Cardiac fibroblast (primary cell): Measurements from ENCODE around the gene NLRC5.

Experiments used
- DNase-seq, 2 donors: peaks; one replicate each; pipeline versions ENCODE4 v3.0.0 to v3.0.0-alpha.2; 2010; ENCODE audit warnings: low read depth in 2 of 2
- H3K4me3 ChIP-seq, 2 donors: replicated peaks in 1 of 2; 1 replicate in 1 of 2; 2 replicates in 1 of 2; pipeline ENCODE4 v1.5.1; 2011; ENCODE audit warnings: low read depth in 2 of 2, low read length in 2 of 2, mild to moderate bottlenecking in 2 of 2, moderate library complexity in 1 of 2
- TF ChIP-seq, protein P1 (sequence below): IDR thresholded peaks from one replicate; pipeline ENCODE4 v1.5.1; 2011; ENCODE audit warnings: low read depth, mild to moderate bottlenecking, low read length, inconsistent platforms

The NLRC5 gene

DNA sequence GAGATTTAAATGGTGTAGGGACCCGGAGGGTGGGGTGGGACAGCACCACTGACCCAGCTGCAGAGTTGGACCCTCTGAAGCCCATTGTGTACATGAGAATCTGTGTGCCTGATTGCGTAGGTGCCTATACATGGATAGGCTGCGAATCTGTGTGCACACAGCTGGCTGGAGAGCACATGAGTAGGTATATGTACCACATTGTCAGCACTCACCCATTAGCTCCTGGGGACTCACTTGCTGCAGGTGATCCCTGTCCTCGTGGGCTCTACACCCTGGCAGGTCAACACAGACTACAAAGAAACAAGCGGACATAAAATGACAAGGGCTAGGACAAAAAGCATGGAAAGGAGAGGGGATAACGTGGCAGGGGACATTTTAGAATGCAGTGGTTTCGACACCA lies 38.9 kb upstream of the NLRC5 start:
- DNase-seq, result no peak
- TF ChIP-seq, protein P1, sequence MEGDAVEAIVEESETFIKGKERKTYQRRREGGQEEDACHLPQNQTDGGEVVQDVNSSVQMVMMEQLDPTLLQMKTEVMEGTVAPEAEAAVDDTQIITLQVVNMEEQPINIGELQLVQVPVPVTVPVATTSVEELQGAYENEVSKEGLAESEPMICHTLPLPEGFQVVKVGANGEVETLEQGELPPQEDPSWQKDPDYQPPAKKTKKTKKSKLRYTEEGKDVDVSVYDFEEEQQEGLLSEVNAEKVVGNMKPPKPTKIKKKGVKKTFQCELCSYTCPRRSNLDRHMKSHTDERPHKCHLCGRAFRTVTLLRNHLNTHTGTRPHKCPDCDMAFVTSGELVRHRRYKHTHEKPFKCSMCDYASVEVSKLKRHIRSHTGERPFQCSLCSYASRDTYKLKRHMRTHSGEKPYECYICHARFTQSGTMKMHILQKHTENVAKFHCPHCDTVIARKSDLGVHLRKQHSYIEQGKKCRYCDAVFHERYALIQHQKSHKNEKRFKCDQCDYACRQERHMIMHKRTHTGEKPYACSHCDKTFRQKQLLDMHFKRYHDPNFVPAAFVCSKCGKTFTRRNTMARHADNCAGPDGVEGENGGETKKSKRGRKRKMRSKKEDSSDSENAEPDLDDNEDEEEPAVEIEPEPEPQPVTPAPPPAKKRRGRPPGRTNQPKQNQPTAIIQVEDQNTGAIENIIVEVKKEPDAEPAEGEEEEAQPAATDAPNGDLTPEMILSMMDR, result no peak
- no peak overlapping the region for H3K4me3 ChIP-seq

DNA sequence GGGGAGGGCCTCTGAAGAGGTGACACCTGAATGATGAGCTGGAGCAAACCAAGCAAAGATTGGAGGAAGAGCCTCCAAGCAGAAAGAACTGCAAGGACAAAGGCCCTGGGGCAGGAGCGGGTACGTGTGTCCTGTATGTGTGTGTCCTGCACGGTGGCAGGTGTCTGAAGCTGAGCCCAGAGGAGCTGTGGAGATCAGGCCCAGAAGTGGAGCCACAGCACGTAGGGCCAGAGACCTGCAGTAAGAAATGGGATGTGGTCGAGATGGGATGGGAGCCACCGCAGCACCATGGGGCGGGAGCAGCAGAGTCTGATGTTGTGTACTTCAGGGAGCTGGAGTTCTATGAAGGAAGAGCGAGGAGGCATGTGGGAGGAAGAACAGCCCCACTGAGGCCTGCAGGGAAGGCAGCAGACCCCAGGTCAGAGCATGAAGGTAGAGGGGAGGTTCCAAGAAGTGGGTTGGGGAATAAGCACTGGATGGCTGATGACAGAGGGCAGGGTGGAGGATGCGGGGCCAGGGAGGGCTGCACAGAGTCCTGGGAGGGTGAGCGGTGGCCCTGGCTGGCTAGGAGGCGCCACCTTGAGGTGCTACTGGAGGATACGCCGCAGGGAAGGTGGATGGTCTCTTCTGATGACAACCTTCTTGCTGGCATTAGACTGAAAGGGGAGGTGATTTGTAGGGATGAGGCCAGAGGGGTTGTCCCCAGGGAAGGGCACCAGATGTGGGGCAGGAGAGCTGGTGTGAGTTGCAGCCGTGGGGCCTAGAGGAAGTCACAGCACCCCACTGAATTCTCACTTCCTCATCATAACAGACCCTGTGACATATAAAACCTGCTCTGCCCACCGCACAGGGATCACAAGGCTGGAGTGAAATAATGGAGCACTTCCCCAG lies 38.2 kb upstream of the NLRC5 start:
- no peak overlapping the region for H3K4me3 ChIP-seq
- peak; percentile 63 to 69 for DNase-seq
- TF ChIP-seq, protein P1, result peak; percentile 81

DNA sequence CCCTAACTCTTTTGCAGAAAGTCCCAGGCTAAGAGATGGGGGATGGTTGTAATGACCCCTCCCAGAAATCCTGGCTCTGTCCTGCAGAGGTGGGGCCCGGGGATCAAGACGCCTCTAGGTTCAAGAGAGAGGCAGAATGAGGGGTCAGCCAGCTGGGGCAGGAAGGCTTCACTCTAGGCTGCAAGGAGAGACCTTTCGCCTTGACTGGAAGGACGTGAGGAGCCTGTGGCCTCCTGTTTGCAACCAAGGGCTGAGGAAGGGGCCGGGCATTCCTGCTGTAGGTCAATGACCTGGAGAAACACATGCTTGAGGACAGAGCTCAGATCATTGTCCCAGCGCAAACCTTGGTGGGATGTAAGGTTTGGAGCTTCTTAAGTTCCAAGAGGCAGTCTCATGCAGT lies 36.4 kb upstream of the NLRC5 start:
- no peak overlapping the region for H3K4me3 ChIP-seq
- TF ChIP-seq, protein P1, result no peak
- no peak for DNase-seq

DNA sequence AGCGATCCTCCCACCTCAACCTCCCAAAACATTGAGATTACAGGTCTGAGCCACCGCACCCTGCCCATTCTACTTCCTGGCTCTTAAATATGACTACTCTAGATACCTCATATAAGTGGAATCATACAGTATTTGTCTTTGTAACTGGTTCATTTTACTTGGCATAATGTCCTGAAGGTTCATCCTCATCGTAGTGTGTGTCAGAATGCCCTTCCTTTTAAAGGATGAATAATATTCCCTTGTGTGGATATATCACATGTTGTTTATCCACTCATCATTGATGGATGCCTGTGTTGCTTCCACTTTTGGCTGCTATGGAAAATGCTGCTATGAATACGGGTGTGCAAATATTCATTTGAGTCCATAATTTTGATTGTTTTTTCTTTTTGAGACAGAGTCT lies 33.3 kb upstream of the NLRC5 start:
- no peak overlapping the region for H3K4me3 ChIP-seq
- peak in 1 of 2 donors; percentile 73 for DNase-seq
- TF ChIP-seq, protein P1, result no peak

DNA sequence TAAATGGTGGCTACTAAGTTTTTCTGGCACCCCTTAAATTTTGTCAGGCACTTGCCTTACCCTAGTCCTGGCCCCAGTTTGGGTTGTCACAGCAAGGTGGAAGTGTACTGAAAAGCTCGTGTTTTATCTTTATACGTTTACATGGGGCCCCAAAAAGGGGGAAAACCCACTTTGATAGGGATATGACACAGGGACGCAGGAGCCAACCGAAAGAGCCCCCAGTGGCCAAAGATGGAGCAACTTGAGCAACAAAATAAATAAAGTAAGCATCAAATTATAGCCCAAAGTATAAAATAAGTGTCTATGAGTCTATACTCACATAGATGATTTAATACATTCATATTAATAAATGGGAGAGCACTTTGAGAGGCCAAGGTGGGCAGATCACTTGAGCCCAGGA lies 32.6 kb upstream of the NLRC5 start:
- no peak for DNase-seq
- TF ChIP-seq, protein P1, result peak; percentile 24
- H3K4me3 ChIP-seq, result no peak overlapping the region

DNA sequence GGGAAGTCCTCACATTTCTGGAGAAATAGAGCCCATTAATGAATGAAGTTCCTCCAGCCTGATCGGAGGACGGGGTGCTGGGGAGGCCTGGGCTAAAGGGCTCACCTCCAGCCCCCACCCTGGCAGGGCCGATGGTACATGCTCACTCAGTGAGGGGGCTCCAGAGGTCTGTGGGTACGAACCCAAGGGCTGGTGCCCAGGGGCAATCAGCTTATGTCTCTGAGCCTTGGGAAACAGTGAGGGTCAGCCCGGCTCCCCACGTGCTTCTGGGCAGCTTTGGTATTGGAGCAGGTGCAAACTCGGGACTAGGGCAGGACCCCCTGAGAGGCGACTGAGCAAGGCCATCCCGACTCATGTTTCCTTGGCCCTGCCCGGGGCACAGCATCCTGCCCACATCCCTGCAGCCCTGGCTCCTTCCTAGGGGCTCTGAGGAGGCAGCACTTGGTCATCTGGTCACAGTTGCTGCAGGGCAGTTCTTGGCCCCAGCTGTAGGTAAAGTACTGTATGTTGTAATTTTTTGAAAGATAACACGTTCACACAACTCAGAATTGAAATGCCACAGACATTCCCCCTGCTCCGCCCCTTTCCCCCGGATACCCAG lies 28.6 kb upstream of the NLRC5 start:
- TF ChIP-seq, protein P1, result no peak
- no peak overlapping the region for H3K4me3 ChIP-seq
- peak; percentile 52 to 64 for DNase-seq
